Activated CD4-positive, alpha-beta T cell treated with anti-CD3 and anti-CD28 coated beads, Interleukin-2, Interleukin-4, amounts not matched to agents 100 ng/mL and 50 ng/mL, durations not matched to agents 16 hours and 8 hours (primary cell): ENCODE data around the gene ADGRL3.

Experiments
- DNase-seq: peaks from one replicate; pipeline ENCODE4 v3.0.0-alpha.2; 2020; ENCODE audit warnings: low spot score

ADGRL3 gene

DNA sequence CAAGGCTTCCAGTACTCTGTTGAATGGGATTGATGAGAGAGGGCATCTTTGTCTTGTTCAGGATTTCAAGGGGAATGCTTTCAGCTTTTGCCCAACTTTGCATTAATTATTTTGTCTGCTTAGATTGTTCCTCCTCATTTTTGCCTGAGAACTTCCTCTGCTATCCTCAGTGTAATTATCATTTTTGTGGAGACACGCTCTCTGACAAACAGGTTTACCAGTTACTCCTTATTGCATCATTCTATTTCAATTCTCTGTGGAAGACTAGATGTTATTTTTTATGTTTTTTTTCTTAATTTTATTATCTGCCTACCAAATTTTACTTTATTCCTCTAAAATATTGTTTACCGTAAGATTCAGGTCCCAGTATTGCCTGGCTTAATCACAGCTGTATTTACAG is 349.2 kb downstream of the ADGRL3 start:
- DNase-seq = no peak

GRCh38 chr4:61553557-61554125 is 353.5 kb downstream of the ADGRL3 start:
- DNase-seq = no peak

DNA sequence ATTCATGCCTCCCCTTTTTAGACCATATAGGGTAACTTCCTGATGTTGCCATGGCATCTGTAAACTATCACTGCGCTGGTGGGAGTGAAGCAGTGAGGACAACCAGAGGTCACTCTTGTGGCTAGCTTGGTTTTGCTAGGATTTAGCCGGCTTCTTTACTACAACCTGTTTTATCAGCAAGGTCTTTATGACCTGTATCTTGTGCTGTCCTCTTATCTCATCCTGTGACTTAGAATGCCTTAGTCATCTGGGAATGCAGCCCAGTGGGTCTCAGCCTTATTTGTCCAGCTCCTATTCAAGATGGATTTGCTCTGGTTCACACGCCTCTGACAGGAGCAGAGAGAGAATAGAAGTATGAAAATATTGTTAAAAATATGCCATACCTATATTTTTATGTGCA is 355.7 kb downstream of the ADGRL3 start:
- no peak for DNase-seq

DNA sequence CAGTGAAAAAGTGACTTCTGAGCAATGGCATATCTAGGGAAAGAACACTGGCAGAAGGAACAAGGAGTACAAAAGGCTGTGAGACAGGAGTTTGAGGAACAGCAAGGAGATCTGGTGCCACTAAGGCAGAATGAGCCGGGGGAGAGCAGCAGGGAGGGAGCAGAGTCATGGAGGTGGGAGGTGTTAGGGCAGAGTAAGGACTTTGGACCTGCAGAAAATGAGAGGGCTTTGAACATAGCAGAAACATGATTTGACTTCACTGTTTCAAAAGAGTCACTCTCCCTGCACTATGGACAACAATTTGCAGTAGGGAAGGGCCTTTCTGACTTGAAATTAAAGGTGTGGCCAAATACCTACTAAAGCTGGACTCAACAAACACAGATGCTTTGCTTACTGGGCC is 356.2 kb downstream of the ADGRL3 start:
- DNase-seq = no peak

- no peak for DNase-seq
These were observed 359.3 kb downstream of the ADGRL3 start for GRCh38 chr4:61559396-61559795.

GRCh38 chr4:61561028-61561427 is 360.9 kb downstream of the ADGRL3 start:
- no peak for DNase-seq

DNA sequence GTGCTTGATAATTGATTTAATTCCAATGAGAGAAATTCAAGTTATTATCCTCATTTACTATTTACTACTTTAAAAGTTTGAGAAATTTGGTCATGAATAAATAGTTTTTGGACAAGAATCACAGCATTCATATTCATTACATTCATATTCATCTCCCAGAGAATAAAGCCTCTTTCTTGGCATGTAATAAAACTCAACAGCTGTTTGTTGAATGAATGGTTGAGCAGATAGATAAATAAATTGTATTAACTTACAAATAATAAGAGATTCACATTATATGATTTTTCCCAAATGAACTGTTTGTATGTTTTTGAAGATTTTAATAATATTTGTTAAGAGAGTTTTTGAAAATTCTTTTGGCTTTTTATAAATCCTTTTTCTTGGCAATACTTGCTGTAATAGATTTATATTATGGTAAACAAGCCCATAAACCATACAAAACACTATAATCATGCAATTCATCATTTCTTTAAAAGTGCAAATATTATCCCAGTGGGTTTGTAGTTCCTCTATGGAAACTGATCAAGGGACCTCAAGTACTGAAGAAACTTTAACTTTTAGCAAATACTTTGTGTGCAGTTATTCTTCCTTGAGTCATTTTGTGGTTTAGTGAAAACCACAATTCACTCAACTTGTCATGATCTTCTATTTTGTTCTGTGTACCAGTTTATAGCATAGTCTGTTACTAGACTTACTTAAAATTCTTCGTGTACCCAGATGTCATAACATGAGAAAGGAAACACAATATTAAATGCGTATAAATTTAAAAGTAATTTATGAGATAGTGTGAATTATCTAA is 371.8 kb downstream of the ADGRL3 start:
- no peak for DNase-seq

- DNase-seq = no peak
These were observed 375.7 kb downstream of the ADGRL3 start for GRCh38 chr4:61575796-61576195.

GRCh38 chr4:61579786-61580185 is 379.7 kb downstream of the ADGRL3 start:
- DNase-seq = no peak

GRCh38 chr4:61580721-61581377 is 380.7 kb downstream of the ADGRL3 start:
- no peak for DNase-seq

- no peak for DNase-seq
These were observed 383.6 kb downstream of the ADGRL3 start for GRCh38 chr4:61583696-61584095.

GRCh38 chr4:61588621-61589402 is 388.7 kb downstream of the ADGRL3 start:
- no peak for DNase-seq

DNA sequence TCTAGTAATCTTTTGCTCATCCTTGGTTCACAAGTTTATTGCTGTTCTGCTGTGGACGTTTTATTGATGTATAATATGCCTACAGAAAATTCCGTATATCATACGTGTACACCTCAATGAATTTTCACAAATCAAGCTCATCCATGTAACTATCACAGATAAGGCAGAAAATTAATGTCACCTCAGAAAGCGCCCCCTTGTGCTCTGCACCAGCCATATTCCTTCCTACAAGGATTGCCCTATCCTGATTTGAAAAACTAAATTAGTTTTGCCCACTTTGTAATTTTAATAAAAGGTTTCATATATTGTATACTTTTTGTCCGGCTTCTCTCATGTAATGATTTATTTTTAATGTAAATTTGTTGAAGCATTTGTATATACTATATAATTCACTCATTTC is 390.8 kb downstream of the ADGRL3 start:
- no peak for DNase-seq

- DNase-seq = no peak
These were observed 396.6 kb downstream of the ADGRL3 start for GRCh38 chr4:61596606-61597340.

GRCh38 chr4:61603086-61603485 is 403.0 kb downstream of the ADGRL3 start:
- DNase-seq = no peak

DNA sequence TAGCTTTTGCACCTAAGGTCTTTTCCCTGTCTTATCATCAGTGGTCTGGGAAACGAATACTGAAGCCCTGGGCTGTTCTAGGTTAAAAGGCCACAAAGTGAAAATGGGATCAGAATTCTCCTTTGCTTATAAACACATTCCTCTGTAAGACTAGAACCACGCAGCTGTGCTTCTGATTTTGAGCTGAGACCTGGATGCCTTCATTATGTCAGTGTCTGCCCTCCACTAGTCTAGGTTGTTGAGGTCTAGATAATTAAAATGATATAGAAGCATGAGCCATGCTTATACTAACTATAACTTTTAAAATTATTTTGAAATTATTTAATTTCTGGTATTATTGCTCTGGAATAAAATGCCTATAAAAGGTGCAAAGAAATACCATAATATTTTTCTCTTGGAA is 403.9 kb downstream of the ADGRL3 start:
- DNase-seq = no peak

GRCh38 chr4:61605984-61606383 is 405.9 kb downstream of the ADGRL3 start:
- DNase-seq = no peak

DNA sequence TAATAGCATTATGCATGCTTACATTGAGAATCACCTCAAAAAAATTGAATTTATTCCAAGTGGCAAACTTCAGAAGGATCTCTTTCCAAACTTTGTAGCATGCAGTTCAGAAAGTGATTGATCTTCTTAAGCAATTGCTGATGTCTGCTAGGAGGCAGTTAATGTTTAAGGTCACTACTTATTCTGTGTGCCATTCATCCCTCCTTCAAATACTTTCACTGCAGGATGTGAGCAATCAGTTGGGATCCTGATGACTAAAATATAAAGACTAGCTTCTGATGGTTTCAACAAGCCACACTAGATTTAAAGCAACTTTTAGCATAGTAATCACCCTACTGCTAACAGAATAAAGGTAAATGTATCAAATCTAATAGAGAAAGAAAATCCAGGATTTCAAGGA is 414.1 kb downstream of the ADGRL3 start:
- DNase-seq = no peak

DNA sequence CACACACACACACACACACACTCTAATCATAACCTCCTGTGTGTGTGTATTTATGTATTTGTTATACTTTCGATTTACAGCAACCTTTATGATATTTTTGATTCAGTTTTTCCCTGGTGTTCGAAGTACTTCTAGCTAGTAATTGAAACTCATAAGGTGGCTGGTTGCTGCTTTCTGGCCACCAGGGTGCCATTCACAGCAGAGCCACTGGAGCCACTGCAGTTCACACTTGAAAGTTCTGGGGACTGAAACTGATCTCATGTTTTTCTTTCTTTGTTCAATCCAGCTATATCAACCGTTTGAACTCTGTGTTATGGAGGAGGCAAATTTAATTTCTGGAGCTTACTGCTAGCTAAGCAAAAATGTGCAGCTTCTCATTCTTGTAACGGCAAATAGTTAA is 419.4 kb downstream of the ADGRL3 start:
- no peak for DNase-seq

- no peak for DNase-seq
These were observed 428.2 kb downstream of the ADGRL3 start for GRCh38 chr4:61628282-61628681.

- no peak for DNase-seq
These were observed 428.6 kb downstream of the ADGRL3 start for GRCh38 chr4:61628727-61629126.

DNA sequence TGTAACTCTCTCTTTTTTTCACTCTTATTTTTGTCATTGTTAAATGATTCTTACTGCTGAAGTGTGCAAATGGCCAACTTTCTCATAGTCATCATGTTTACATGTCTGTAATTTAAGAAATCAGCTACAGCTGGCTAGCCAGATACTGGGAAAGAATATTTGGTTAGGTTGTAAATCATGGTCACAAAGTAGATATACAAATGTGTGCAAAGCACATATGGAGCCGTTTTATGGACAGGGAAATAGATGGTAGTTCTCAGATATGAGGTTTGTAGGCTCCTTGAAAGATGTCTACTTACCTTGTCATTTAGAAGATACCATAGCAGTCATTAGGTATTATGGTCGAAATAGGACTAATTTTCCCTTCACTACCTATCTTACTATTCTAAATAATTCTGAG is 430.4 kb downstream of the ADGRL3 start:
- no peak for DNase-seq
